Fibroblast of lung (primary cell): ENCODE measurements around the gene CEP43. TPM values are rescaled to one million over a fixed set of nuclear protein-coding genes. Genes with fewer than 3 reads are reported as not detected.

ENCODE experiments used
- DNase-seq, 2 donors: peaks; one replicate each; pipeline versions ENCODE4 v3.0.0 to v3.0.0-alpha.2; 2010; ENCODE audit warnings: low read depth in 2 of 2
- H2AFZ ChIP-seq: 2 replicates; pipeline ENCODE4 v1.5.1; 2012; ENCODE audit warnings: low read length, control low read depth, inconsistent platforms
- H3K27ac ChIP-seq: 2 replicates; pipeline ENCODE4 v1.5.1; 2011; ENCODE audit warnings: low read length, control low read depth; ENCODE audit not compliant: insufficient read depth
- H3K27me3 ChIP-seq: 2 replicates; pipeline ENCODE4 v1.5.1; 2011; ENCODE audit warnings: mild to moderate bottlenecking, low read length; ENCODE audit not compliant: control insufficient read depth, insufficient read depth
- H3K36me3 ChIP-seq: 2 replicates; pipeline ENCODE4 v1.5.1; 2011; ENCODE audit warnings: low read length; ENCODE audit not compliant: control insufficient read depth, insufficient read depth
- H3K4me1 ChIP-seq: 2 replicates; pipeline ENCODE4 v1.5.1; 2011; ENCODE audit warnings: low read length; ENCODE audit not compliant: control insufficient read depth, insufficient read depth; ENCODE audit errors: extremely low read depth
- H3K4me2 ChIP-seq: 2 replicates; pipeline ENCODE4 v1.5.1; 2011; ENCODE audit warnings: low read length, control low read depth; ENCODE audit not compliant: insufficient read depth; ENCODE audit errors: extremely low read depth
- H3K4me3 ChIP-seq, 4 experiments: fragments of 200-600 bp in 1 of 4; sonication (generic) in 1 of 4; replicated peaks in 1 of 4; 2 replicates each; pipeline ENCODE4 v1.5.1; 2011 to 2016; ENCODE audit warnings: low read length in 4 of 4, low read depth in 3 of 4, mild to moderate bottlenecking in 3 of 4, control low read depth in 2 of 4, inconsistent platforms in 1 of 4, mixed read lengths in 1 of 4; ENCODE audit not compliant: insufficient read depth in 1 of 4; ENCODE audit errors: control extremely low read depth in 1 of 4
- H3K79me2 ChIP-seq: 2 replicates; pipeline ENCODE4 v1.5.1; 2012; ENCODE audit warnings: mild to moderate bottlenecking, low read length, inconsistent platforms; ENCODE audit not compliant: control insufficient read depth, insufficient read depth
- H3K9ac ChIP-seq: 2 replicates; pipeline ENCODE4 v1.5.1; 2011; ENCODE audit warnings: mild to moderate bottlenecking, low read length, control low read depth; ENCODE audit not compliant: insufficient read depth
- H3K9me3 ChIP-seq: 2 replicates; pipeline ENCODE4 v1.5.1; 2012; ENCODE audit warnings: low read depth, low read length; ENCODE audit not compliant: control insufficient read depth, insufficient read depth
- H4K20me1 ChIP-seq: 2 replicates; pipeline ENCODE4 v1.5.1; 2011; ENCODE audit warnings: low read length; ENCODE audit not compliant: control insufficient read depth, insufficient read depth; ENCODE audit errors: extremely low read depth
- EZH2 ChIP-seq: IDR thresholded peaks from 2 replicates; pipeline ENCODE4 v1.5.1; 2012; ENCODE audit warnings: low read length, control low read depth, mild to moderate bottlenecking; ENCODE audit errors: missing control alignments
- polyA plus RNA-seq, 2 donors: library from polyadenylated mRNA; depleted of rRNA in 1 of 2; stranded (reverse) in 1 of 2; unstranded in 1 of 2; fragments of >200 nt; gene quantifications; 2 replicates each; pipeline ENCODE4 v1.2.1, GENCODE V29; 2011 to 2012; ENCODE audit warnings: missing spikeins in 1 of 2
- total RNA-seq: library from RNA; depleted of rRNA; stranded (reverse); fragments of >200 nt; gene quantifications from 2 replicates; pipeline ENCODE4 v1.2.1, GENCODE V29; 2014
- TF ChIP-seq, protein P1 (sequence below), 2 donors: IDR thresholded peaks in 1 of 2; conservative IDR thresholded peaks in 1 of 2; 1 replicate in 1 of 2; 2 replicates in 1 of 2; pipeline ENCODE4 v1.5.1; 2011 to 2012; ENCODE audit warnings: low read length in 2 of 2, control low read depth in 1 of 2, inconsistent platforms in 1 of 2, low read depth in 1 of 2, mild to moderate bottlenecking in 1 of 2

Gene CEP43
- total and polyA plus RNA-seq, 2 donors (not counting 1 experiment from before 2014, with no cell fraction given) = 11.2 to 18.0 TPM

GRCh38 chr6:167027308-167027707, 28.1 kb downstream of the CEP43 start:
- Histone ChIP-seq H3K27ac (no peak overlapping the region), H3K79me2 (no peaks in the 10 kb centered on the region), H3K9ac (no peak overlapping the region), H3K27me3 (no peaks in the 10 kb centered on the region), H3K9me3 (no peaks in the 10 kb centered on the region), H4K20me1 (no peaks in the 10 kb centered on the region), H3K36me3 (peaks cover 6% of the 10 kb centered on the region), H3K4me1 (no peaks in the 10 kb centered on the region), H3K4me2 (no peak overlapping the region), H3K4me3 (no peak overlapping the region), H2AFZ (no peak overlapping the region)
- no peak for TF ChIP-seq EZH2
- TF ChIP-seq, protein P1, sequence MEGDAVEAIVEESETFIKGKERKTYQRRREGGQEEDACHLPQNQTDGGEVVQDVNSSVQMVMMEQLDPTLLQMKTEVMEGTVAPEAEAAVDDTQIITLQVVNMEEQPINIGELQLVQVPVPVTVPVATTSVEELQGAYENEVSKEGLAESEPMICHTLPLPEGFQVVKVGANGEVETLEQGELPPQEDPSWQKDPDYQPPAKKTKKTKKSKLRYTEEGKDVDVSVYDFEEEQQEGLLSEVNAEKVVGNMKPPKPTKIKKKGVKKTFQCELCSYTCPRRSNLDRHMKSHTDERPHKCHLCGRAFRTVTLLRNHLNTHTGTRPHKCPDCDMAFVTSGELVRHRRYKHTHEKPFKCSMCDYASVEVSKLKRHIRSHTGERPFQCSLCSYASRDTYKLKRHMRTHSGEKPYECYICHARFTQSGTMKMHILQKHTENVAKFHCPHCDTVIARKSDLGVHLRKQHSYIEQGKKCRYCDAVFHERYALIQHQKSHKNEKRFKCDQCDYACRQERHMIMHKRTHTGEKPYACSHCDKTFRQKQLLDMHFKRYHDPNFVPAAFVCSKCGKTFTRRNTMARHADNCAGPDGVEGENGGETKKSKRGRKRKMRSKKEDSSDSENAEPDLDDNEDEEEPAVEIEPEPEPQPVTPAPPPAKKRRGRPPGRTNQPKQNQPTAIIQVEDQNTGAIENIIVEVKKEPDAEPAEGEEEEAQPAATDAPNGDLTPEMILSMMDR (conservative IDR thresholded peaks at IDR 0.05 in 1 of 2, IDR thresholded peaks at IDR 0.05 in 1 of 2; ENCODE audit: low read depth in 1 of 2, low read length in 2 of 2) = no peak
- no peak for DNase-seq

DNA sequence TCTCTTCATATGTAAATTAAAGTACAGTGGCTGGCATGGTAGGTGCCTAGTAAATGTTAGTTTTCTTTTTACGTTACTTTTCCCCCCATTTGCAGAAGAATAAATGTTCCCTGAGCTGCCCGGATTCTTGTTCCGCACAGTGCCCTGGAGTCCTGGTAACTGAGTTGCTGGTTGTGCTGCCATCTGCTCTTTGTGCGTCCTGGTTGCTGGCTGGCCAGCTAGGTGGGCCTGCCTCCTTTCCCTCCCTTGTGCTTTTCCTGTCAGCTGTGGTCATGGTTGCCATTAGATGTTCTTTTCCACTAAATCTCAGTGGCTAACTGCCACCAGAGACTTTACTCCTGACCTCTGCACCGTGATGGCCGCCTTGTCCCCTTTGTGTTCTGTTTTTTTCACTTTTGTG, 28.6 kb downstream of the CEP43 start:
- no peak for TF ChIP-seq EZH2
- TF ChIP-seq, protein P1 (conservative IDR thresholded peaks at IDR 0.05 in 1 of 2, IDR thresholded peaks at IDR 0.05 in 1 of 2; ENCODE audit: low read depth in 1 of 2, low read length in 2 of 2) = no peak
- Histone ChIP-seq H4K20me1 (no peaks in the 10 kb centered on the region), H3K4me1 (no peaks in the 10 kb centered on the region), H3K9ac (no peak overlapping the region), H3K27me3 (no peaks in the 10 kb centered on the region), H3K36me3 (peaks cover 6% of the 10 kb centered on the region), H3K4me3 (no peak overlapping the region), H3K4me2 (no peak overlapping the region), H3K27ac (no peak overlapping the region), H2AFZ (no peak overlapping the region), H3K9me3 (no peaks in the 10 kb centered on the region), H3K79me2 (no peaks in the 10 kb centered on the region)
- no peak for DNase-seq

- no peak for TF ChIP-seq EZH2
- TF ChIP-seq, protein P1 (conservative IDR thresholded peaks at IDR 0.05 in 1 of 2, IDR thresholded peaks at IDR 0.05 in 1 of 2; ENCODE audit: low read depth in 1 of 2, low read length in 2 of 2) = no peak
- H4K20me1 ChIP-seq = no peaks in the 10 kb centered on the region
- H2AFZ ChIP-seq = no peak overlapping the region
- peaks cover 12% of the 10 kb centered on the region for H3K36me3 ChIP-seq
- no peak overlapping the region for H3K27ac ChIP-seq
- DNase-seq = no peak
- H3K4me3 ChIP-seq = no peak overlapping the region
- no peaks in the 10 kb centered on the region for H3K27me3 ChIP-seq
- H3K9me3 ChIP-seq = no peaks in the 10 kb centered on the region
- H3K4me1 ChIP-seq = no peaks in the 10 kb centered on the region
- no peak overlapping the region for H3K9ac ChIP-seq
- H3K4me2 ChIP-seq = no peak overlapping the region
- H3K79me2 ChIP-seq = no peaks in the 10 kb centered on the region
Measured at GRCh38 chr6:167030222-167031072, 31.2 kb downstream of the CEP43 start.
